ENCODE data around the gene ERI3. TPM values are rescaled to one million over a fixed set of nuclear protein-coding genes. Genes with fewer than 3 reads are reported as not detected.

The ERI3 gene
- total RNA-seq, 1 donor from 2014 or later: 69.3 TPM

DNA sequence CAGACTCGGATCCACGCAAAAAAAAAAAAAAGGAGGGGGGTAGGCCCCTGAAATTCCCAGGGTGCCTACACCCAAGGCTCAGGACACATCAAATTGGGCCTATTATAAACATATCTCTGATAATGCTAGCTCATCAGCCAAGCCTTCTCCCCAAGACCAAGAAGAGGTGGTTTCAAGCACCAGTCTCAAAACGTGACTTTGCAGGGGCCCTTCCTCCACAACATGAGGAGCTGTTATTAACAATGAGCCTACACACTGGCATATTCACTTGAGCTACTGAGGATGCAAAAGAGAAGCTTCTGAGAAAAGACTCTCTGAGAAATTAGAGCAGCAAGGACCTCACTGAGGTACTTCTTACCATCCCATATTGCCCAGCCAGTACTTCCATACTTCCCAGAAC lies 32.7 kb downstream of the ERI3 start:
- Histone ChIP-seq H3K27me3 (no peaks in the 10 kb centered on the region), H3K27ac (no peak overlapping the region), H3K4me1 (peaks cover 0 to 6% of the 10 kb centered on the region in 2 donors), H3K4me3 (no peak overlapping the region), H3K36me3 (peaks cover 6 to 36% of the 10 kb centered on the region in 2 donors), H3K9me3 (no peaks in the 10 kb centered on the region)
- TF ChIP-seq, protein P1, sequence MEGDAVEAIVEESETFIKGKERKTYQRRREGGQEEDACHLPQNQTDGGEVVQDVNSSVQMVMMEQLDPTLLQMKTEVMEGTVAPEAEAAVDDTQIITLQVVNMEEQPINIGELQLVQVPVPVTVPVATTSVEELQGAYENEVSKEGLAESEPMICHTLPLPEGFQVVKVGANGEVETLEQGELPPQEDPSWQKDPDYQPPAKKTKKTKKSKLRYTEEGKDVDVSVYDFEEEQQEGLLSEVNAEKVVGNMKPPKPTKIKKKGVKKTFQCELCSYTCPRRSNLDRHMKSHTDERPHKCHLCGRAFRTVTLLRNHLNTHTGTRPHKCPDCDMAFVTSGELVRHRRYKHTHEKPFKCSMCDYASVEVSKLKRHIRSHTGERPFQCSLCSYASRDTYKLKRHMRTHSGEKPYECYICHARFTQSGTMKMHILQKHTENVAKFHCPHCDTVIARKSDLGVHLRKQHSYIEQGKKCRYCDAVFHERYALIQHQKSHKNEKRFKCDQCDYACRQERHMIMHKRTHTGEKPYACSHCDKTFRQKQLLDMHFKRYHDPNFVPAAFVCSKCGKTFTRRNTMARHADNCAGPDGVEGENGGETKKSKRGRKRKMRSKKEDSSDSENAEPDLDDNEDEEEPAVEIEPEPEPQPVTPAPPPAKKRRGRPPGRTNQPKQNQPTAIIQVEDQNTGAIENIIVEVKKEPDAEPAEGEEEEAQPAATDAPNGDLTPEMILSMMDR (IDR thresholded peaks at IDR 0.05): no peak
- DNase-seq (ENCODE audit: low spot score in 2 of 2): no peak
- intact Hi-C loops (cut with DNase I): loop anchor here (5.0 kb wide), 1 partner anchor 275 kb away; no protein-coding TSS in a partner anchor

DNA sequence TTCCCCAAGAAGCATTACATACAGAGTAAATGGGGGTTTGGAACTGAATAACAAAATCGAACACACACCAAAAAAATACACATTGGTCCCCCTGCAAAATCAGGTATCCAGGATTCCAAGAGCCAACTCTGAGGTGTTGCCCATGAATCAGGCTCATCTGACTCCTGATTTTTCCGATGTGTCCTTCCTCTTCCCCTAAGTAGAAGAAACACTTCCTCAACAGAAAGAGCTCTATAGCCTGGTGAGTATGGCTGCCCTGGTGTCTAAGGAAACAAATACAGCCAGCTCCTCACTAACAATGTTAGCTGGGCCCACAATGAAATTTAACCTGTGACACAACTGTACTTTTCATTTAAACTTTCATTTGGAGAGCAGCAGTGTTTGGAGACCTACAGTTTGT lies 33.6 kb downstream of the ERI3 start:
- no peaks in the 10 kb centered on the region for H3K27me3 ChIP-seq
- peaks cover 6 to 44% of the 10 kb centered on the region in 2 donors for H3K36me3 ChIP-seq
- H3K4me1 ChIP-seq: no peaks in the 10 kb centered on the region
- TF ChIP-seq, protein P1 (IDR thresholded peaks at IDR 0.05): no peak
- no peak overlapping the region for H3K4me3 ChIP-seq
- intact Hi-C loops (cut with DNase I): loop anchor here (5.0 kb wide), 1 partner anchor 276 kb away; no protein-coding TSS in a partner anchor
- H3K9me3 ChIP-seq: no peaks in the 10 kb centered on the region
- H3K27ac ChIP-seq: no peak overlapping the region
- no peak for DNase-seq (ENCODE audit: low spot score in 2 of 2)

DNA sequence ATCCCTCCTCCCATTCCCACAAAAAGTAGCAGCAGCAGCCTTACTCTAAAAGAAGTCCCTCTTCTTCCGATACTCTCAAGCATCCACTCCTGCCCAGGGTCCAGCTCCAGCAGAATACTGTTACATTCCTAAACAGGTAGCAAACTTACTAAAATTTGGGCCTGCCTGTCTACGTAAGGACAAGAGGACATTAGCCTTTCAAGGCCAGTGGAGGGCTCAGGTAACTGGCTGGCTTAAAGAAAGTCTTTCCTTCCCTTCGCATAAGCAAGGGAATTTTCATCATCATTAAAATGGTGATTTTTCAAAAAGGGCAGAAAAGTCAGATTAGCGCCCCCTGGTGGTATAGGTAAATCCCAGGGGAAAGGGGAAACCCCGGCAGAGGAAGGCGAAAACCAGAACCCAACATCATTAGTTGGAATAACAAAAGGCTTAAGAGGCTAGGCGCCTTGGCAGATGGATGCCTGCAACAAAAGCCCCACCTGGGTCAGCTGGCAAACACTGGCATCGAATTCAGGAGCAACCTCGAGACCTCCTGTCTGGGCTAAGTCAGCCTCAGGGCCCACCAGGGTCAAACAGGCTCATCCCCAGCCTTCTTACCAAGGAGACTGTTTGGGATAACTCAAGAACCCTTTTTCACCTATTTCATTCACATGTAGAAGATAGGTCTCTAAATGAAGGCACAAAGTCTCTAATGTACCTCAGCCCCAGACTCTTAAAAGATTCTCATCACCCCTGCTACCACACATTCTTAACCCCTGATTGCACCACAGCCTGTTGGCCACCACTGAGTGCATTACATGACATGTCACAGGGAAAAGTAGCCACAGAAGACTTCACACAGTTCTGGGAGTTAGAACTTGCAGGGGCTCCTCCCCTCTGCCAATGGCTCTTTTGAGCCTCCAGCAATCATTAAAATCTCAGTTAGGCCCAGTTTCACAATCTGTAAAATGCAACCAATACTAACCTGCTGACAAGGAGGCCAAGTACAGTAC lies 36.7 kb downstream of the ERI3 start:
- intact Hi-C loops (cut with DNase I): no loop called here
- Histone ChIP-seq H3K4me3 (no peak overlapping the region), H3K36me3 (peaks cover 15 to 72% of the 10 kb centered on the region in 2 donors), H3K27me3 (no peaks in the 10 kb centered on the region), H3K9me3 (no peaks in the 10 kb centered on the region), H3K4me1 (no peaks in the 10 kb centered on the region), H3K27ac (no peak overlapping the region)
- no peak for DNase-seq (ENCODE audit: low spot score in 2 of 2)
- TF ChIP-seq, protein P1 (IDR thresholded peaks at IDR 0.05): peak; percentile 53 to 78 (median 73)

DNA sequence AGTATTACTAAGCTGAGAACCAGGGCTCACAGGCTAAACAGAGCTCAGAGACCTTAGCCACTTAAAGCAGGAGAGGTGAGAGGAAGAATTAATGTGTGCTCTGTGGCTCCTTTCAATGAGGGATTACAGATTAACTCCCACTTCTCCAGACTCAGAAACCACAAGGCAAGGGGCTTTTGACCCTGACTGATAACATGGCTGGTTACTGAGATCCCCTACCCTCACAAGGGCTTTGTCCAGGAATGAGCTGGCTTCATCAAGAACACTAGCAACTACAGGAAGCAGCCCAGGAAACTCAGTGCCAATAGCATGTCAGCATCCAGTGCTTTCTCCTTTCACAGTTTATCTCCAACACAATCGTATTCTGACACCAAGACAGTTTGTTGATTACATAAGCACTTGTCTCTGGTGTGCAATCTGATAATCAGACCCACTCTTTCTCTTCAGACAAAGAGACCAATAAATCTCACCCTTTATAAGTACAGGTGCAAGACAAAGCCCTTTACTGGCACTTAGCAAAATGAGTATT lies 38.8 kb downstream of the ERI3 start:
- no peak for DNase-seq (ENCODE audit: low spot score in 2 of 2)
- intact Hi-C loops (cut with DNase I): no loop called here
- Histone ChIP-seq H3K9me3 (no peaks in the 10 kb centered on the region), H3K27me3 (no peaks in the 10 kb centered on the region), H3K4me3 (no peak overlapping the region), H3K27ac (no peak overlapping the region), H3K36me3 (peaks cover 28 to 87% of the 10 kb centered on the region in 2 donors), H3K4me1 (no peaks in the 10 kb centered on the region)
- TF ChIP-seq, protein P1 (IDR thresholded peaks at IDR 0.05): no peak

DNA sequence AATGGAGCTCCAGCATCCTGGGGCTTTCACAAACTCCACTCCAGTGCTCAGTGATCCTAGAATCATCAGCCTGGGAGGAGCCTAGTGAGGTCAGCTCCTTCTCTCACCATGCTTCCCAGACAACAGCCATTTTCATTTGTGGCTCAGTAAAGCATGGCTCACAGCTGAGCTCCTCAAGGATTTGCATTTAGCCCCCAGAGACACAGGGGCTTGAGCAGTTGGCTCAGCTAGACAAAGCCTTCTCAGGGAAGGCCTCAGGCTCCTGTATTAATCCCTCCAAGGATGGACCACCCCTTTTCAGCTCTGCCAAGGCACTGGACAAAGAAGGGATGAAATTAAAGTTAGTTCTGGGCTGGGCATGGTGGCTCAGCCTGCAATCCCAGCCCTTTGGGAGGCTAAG lies 39.5 kb downstream of the ERI3 start:
- no peak overlapping the region for H3K27ac ChIP-seq
- no peak overlapping the region for H3K4me3 ChIP-seq
- H3K9me3 ChIP-seq: no peaks in the 10 kb centered on the region
- H3K36me3 ChIP-seq: peaks cover 33 to 87% of the 10 kb centered on the region in 2 donors
- intact Hi-C loops (cut with DNase I): no loop called here
- H3K27me3 ChIP-seq: no peaks in the 10 kb centered on the region
- DNase-seq (ENCODE audit: low spot score in 2 of 2): no peak
- no peaks in the 10 kb centered on the region for H3K4me1 ChIP-seq
- TF ChIP-seq, protein P1 (IDR thresholded peaks at IDR 0.05): no peak
